Measurements from ENCODE around the gene PODNL1.

- TF ChIP-seq CTCF (IDR thresholded peaks at IDR 0.05) (no peak), POLR2A (IDR thresholded peaks at IDR 0.05) (no peak)
These were observed 43.7 kb downstream of the PODNL1 start for GRCh38 chr19:13894552-13894951.

All from Peyer's patch (tissue), 4 donors.